ENCODE results near the gene SORBS1. TPM values are rescaled to one million over a fixed set of nuclear protein-coding genes. Genes with fewer than 3 reads are reported as not detected.

The SORBS1 gene
- total RNA-seq, 2 experiments from 2014 or later = 0.13 to 0.70 TPM

- ChIA-PET CTCF (interaction anchor here (0.7 kb wide), 1 partner anchor 11 kb away, joined by 3 read pairs; no protein-coding TSS in a partner anchor), POLR2A (no interaction called here)
- Mint-ChIP-seq H3K27me3 (no peaks in the 10 kb centered on the region), H3K9me3 (no peaks in the 10 kb centered on the region), H3K4me3 (no peak overlapping the region), H3K36me3 (ENCODE audit: low read depth) (no peaks in the 10 kb centered on the region), H3K27ac (no peak overlapping the region), H3K4me1 (ENCODE audit: low read depth) (no peaks in the 10 kb centered on the region)
- ATAC-seq = no peak
- intact Hi-C loops (cut with micrococcal nuclease) = no loop called here
- TF ChIP-seq, protein P1, sequence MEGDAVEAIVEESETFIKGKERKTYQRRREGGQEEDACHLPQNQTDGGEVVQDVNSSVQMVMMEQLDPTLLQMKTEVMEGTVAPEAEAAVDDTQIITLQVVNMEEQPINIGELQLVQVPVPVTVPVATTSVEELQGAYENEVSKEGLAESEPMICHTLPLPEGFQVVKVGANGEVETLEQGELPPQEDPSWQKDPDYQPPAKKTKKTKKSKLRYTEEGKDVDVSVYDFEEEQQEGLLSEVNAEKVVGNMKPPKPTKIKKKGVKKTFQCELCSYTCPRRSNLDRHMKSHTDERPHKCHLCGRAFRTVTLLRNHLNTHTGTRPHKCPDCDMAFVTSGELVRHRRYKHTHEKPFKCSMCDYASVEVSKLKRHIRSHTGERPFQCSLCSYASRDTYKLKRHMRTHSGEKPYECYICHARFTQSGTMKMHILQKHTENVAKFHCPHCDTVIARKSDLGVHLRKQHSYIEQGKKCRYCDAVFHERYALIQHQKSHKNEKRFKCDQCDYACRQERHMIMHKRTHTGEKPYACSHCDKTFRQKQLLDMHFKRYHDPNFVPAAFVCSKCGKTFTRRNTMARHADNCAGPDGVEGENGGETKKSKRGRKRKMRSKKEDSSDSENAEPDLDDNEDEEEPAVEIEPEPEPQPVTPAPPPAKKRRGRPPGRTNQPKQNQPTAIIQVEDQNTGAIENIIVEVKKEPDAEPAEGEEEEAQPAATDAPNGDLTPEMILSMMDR (IDR thresholded peaks at IDR 0.05) = no peak
- DNase-seq = no peak
Observed at GRCh38 chr10:95265572-95265971, 295.6 kb downstream of the SORBS1 start.

DNA sequence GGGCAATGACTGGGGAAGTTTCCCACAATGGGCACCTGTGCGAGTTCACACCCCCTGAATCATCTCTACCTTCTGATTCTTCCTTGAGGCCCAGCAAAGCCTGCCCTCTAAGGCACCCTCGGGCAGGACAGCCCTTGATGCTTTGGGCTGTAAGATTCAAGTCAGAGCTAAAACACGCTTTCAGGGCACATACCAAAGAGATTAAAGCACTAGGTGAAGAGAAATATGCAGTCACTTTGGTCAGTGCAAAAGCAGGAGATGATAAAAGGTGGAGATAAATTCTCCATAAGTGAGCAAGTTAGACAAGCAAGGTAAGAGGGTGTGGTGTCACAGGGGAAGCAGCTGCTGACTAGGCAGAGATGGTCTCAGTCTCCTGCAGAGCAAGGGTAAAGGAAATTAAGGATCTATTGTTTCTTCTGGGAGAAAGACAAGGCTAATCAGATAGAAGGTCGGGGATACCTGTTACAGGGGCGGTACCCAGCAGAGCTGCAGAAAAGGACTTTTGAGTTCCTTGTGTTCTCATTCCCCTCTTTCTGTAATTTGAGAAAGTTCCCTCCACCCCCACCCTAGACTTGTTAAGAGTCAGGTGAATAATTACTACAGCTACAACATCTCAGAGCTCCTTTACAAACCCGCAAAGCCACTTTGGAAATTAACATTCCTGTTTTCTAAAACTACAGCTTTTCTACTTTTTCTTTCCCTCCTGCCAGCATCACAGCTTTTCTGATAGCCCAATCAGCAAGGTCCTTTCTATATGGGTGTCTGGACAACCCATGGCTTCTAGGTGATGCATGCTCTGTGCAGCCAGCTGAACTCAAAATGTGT, 296.7 kb downstream of the SORBS1 start:
- DNase-seq (no peak), ATAC-seq (no peak)
- no peaks in the 10 kb centered on the region for H3K4me1 Mint-ChIP-seq (ENCODE audit: low read depth)
- CTCF ChIA-PET = interaction anchor here (1.0 kb wide), 3 partner anchors 18 to 110 kb away, joined by 3 to 4 read pairs (median 3); no protein-coding TSS in a partner anchor
- TF ChIP-seq, protein P1 (IDR thresholded peaks at IDR 0.05) = no peak
- POLR2A ChIA-PET = no interaction called here
- no peak overlapping the region for H3K27ac Mint-ChIP-seq
- intact Hi-C loops (cut with micrococcal nuclease) = no loop called here
- H3K36me3 Mint-ChIP-seq (ENCODE audit: low read depth) = no peaks in the 10 kb centered on the region
- H3K27me3 Mint-ChIP-seq = no peaks in the 10 kb centered on the region
- H3K9me3 Mint-ChIP-seq = no peaks in the 10 kb centered on the region
- H3K4me3 Mint-ChIP-seq = no peak overlapping the region

GRCh38 chr10:95263864-95264226, 297.3 kb downstream of the SORBS1 start:
- TF ChIP-seq, protein P1 (IDR thresholded peaks at IDR 0.05) = no peak
- ATAC-seq (no peak), DNase-seq (no peak)
- POLR2A ChIA-PET = no interaction called here
- CTCF ChIA-PET = interaction anchor here (1.0 kb wide), 1 partner anchor 55 kb away, joined by 3 read pairs; no protein-coding TSS in a partner anchor
- Mint-ChIP-seq H3K4me1 (ENCODE audit: low read depth) (no peaks in the 10 kb centered on the region), H3K4me3 (no peak overlapping the region), H3K27me3 (no peaks in the 10 kb centered on the region), H3K9me3 (no peaks in the 10 kb centered on the region), H3K36me3 (ENCODE audit: low read depth) (no peaks in the 10 kb centered on the region), H3K27ac (no peak overlapping the region)
- intact Hi-C loops (cut with micrococcal nuclease) = no loop called here

- Mint-ChIP-seq H3K27me3 (no peaks in the 10 kb centered on the region), H3K36me3 (ENCODE audit: low read depth) (no peaks in the 10 kb centered on the region), H3K9me3 (no peaks in the 10 kb centered on the region), H3K4me3 (no peak overlapping the region), H3K27ac (no peak overlapping the region), H3K4me1 (ENCODE audit: low read depth) (no peaks in the 10 kb centered on the region)
- ChIA-PET POLR2A (no interaction called here), CTCF (no interaction called here)
- no peak for DNase-seq
- TF ChIP-seq, protein P1 (IDR thresholded peaks at IDR 0.05) = no peak
- ATAC-seq = no peak
- intact Hi-C loops (cut with micrococcal nuclease) = no loop called here
Observed at GRCh38 chr10:95262763-95263518, 298.2 kb downstream of the SORBS1 start.

- CTCF ChIA-PET = no interaction called here
- Mint-ChIP-seq H3K36me3 (ENCODE audit: low read depth) (no peaks in the 10 kb centered on the region), H3K27me3 (no peaks in the 10 kb centered on the region), H3K4me3 (no peak overlapping the region), H3K9me3 (no peaks in the 10 kb centered on the region), H3K27ac (no peak overlapping the region), H3K4me1 (ENCODE audit: low read depth) (no peaks in the 10 kb centered on the region)
- TF ChIP-seq, protein P1 (IDR thresholded peaks at IDR 0.05) = no peak
- DNase-seq (no peak), ATAC-seq (no peak)
- POLR2A ChIA-PET = no interaction called here
- intact Hi-C loops (cut with micrococcal nuclease) = no loop called here
Observed at GRCh38 chr10:95261926-95262325, 299.2 kb downstream of the SORBS1 start.
